GM18870 (cell line): ENCODE measurements around the gene CALCOCO1.
"Not testable (repeated sequence)": the region's sequence is repeated elsewhere in the genome, so short reads cannot be mapped to it uniquely, and the experiment has no call there.

ENCODE experiments used
- ATAC-seq: cut with Tn5 transposase; IDR thresholded peaks from one replicate; pipeline ENCODE4 v1.9.1; 2021; ENCODE audit warnings: moderate library complexity; ENCODE audit not compliant: unreplicated experiment

CALCOCO1 gene

GRCh38 chr12:53698948-53699677 is 28.1 kb downstream of the CALCOCO1 start:
- ATAC-seq, result no peak

GRCh38 chr12:53696655-53697331 is 30.5 kb downstream of the CALCOCO1 start:
- no peak for ATAC-seq

GRCh38 chr12:53696285-53696654 is 31.0 kb downstream of the CALCOCO1 start:
- no peak for ATAC-seq

GRCh38 chr12:53695152-53696145 is 31.8 kb downstream of the CALCOCO1 start:
- no peak for ATAC-seq

- no peak for ATAC-seq
These were observed 32.5 kb downstream of the CALCOCO1 start for GRCh38 chr12:53694756-53695151.

GRCh38 chr12:53688134-53688533 is 39.1 kb downstream of the CALCOCO1 start:
- no peak for ATAC-seq

- ATAC-seq, result no peak
These were observed 40.8 kb downstream of the CALCOCO1 start for GRCh38 chr12:53686436-53686835.

- no peak for ATAC-seq
These were observed 42.5 kb downstream of the CALCOCO1 start for GRCh38 chr12:53684654-53685220.

GRCh38 chr12:53683983-53684382 is 43.3 kb downstream of the CALCOCO1 start:
- ATAC-seq, result no peak

GRCh38 chr12:53683494-53683893 is 43.8 kb downstream of the CALCOCO1 start:
- no peak for ATAC-seq

GRCh38 chr12:53680061-53680460 is 47.2 kb downstream of the CALCOCO1 start:
- ATAC-seq, result not testable (repeated sequence)

GRCh38 chr12:53677800-53678148 is 49.5 kb downstream of the CALCOCO1 start:
- no peak for ATAC-seq

- ATAC-seq, result no peak
These were observed 50.0 kb downstream of the CALCOCO1 start for GRCh38 chr12:53677016-53677799.

- no peak for ATAC-seq
These were observed 50.6 kb downstream of the CALCOCO1 start for GRCh38 chr12:53676656-53677015.

GRCh38 chr12:53675701-53676607 is 51.3 kb downstream of the CALCOCO1 start, which contains the start of gene ATP5MC2:
Gene ATP5MC2 (minus strand): TSS chr12:53676083. CDS start chr12:53672614, 3,469 bp downstream.
- ATAC-seq, result peak; percentile 94

GRCh38 chr12:53674977-53675700 is 52.1 kb downstream of the CALCOCO1 start:
- no peak for ATAC-seq

- ATAC-seq, result no peak
These were observed 56.3 kb downstream of the CALCOCO1 start for GRCh38 chr12:53670971-53671370.

GRCh38 chr12:53670308-53670707 is 56.9 kb downstream of the CALCOCO1 start:
- no peak for ATAC-seq

- no peak for ATAC-seq
These were observed 60.2 kb downstream of the CALCOCO1 start for GRCh38 chr12:53667080-53667479.
